HepG2 (cell line): ENCODE measurements around the gene UVSSA. TPM values are rescaled to one million over a fixed set of nuclear protein-coding genes. Genes with fewer than 3 reads are reported as not detected.

Experiments used
- ATAC-seq: fragments of 200-7000 bp; cut with Tn5 transposase; 3 replicates; pipeline ENCODE4 v1.9.1; 2020; ENCODE audit warnings: mild to moderate bottlenecking, moderate library complexity
- BruUV-seq: library from RNA; stranded (reverse); fragments of 400-500 nt; replicated peaks from 2 replicates; lab custom pipeline; 2021; lab: Mats Ljungman, UMichigan
- CTCF ChIA-PET: fragments of 300-600 bp; formaldehyde crosslinking; extraction: SDS; loops from one replicate; lab custom pipeline; 2021; ENCODE audit warnings: low total read pairs, inconsistent platforms, low intra/inter-chr PET ratio; lab: Yijun Ruan, JAX
- POLR2A ChIA-PET: fragments of 350-600 bp; sonication (Branson Sonifier 250); formaldehyde crosslinking; loops from one replicate; lab custom pipeline; 2020; ENCODE audit warnings: antibody characterized with exemption, inconsistent platforms; lab: Yijun Ruan, JAX
- DNase-seq: peaks from one replicate; pipeline ENCODE4 v3.0.0-alpha.2; 2015; ENCODE audit warnings: low spot score
- FAIRE-seq: peaks from 3 replicates; lab custom pipeline; 2011; peaks lifted over from hg19 to GRCh38; lab: Jason Lieb, UNC
- H2AFZ ChIP-seq: one replicate; pipeline ENCODE4 v1.6.1; 2011; ENCODE audit warnings: low read length, inconsistent platforms
- H3K27ac ChIP-seq: fragments of 300-600 bp; 3 replicates; pipeline ENCODE4 v1.8.0; 2011; ENCODE audit warnings: mixed run types, mild to moderate bottlenecking, mixed read lengths, low read length, inconsistent platforms; ENCODE audit not compliant: insufficient read depth; ENCODE audit errors: extremely low read length
- H3K27me3 ChIP-seq, 2 experiments: fragments of 200-600 bp in 1 of 2; 2 replicates in 1 of 2; 3 replicates in 1 of 2; pipeline versions ENCODE4 v1.6.0 to v1.8.0; 2011; ENCODE audit warnings: low read length in 2 of 2, mild to moderate bottlenecking in 2 of 2, moderate library complexity in 2 of 2, inconsistent platforms in 1 of 2; ENCODE audit not compliant: insufficient read depth in 2 of 2, control insufficient read depth in 1 of 2
- H3K36me3 ChIP-seq, 2 experiments: fragments of 200-600 bp in 1 of 2; replicated peaks in 1 of 2; 2 replicates in 1 of 2; 3 replicates in 1 of 2; pipeline versions ENCODE4 v1.5.1 to v1.8.0; 2011; ENCODE audit warnings: low read length in 2 of 2, inconsistent platforms in 1 of 2; ENCODE audit not compliant: insufficient read depth in 2 of 2, control insufficient read depth in 1 of 2
- H3K4me1 ChIP-seq: 2 replicates; pipeline ENCODE4 v1.5.1; 2012; ENCODE audit warnings: low read length, inconsistent platforms; ENCODE audit not compliant: insufficient read depth
- H3K4me2 ChIP-seq: 2 replicates; pipeline ENCODE4 v1.6.0; 2011; ENCODE audit warnings: low read depth, low read length, inconsistent platforms
- H3K4me3 ChIP-seq, 3 experiments: fragments of 200-600 bp in 1 of 3; sonication (generic), shearing (Covaris generic) in 1 of 3; replicated peaks in 1 of 3; 2 replicates each; pipeline ENCODE4 v1.5.1; 2011 to 2016; ENCODE audit warnings: low read length in 3 of 3, inconsistent platforms in 2 of 3, low read depth in 2 of 3, mild to moderate bottlenecking in 2 of 3, control low read depth in 1 of 3, mixed read lengths in 1 of 3; ENCODE audit not compliant: insufficient read depth in 1 of 3
- H3K79me2 ChIP-seq: one replicate; pipeline ENCODE4 v1.6.1; 2011; ENCODE audit warnings: low read length, inconsistent platforms; ENCODE audit not compliant: insufficient read depth
- H3K9ac ChIP-seq: 2 replicates; pipeline ENCODE4 v1.6.0; 2011; ENCODE audit warnings: mild to moderate bottlenecking, low read depth, low read length, inconsistent platforms; ENCODE audit not compliant: insufficient read depth
- H3K9me3 ChIP-seq: 2 replicates; pipeline ENCODE4 v1.5.1; 2012; ENCODE audit warnings: mild to moderate bottlenecking, low read length
- H4K20me1 ChIP-seq: 2 replicates; pipeline ENCODE4 v1.6.0; 2011; ENCODE audit warnings: inconsistent platforms, mild to moderate bottlenecking, low read length, moderate library complexity; ENCODE audit not compliant: insufficient read depth
- FOSL2 ChIP-seq: sonication (generic); formaldehyde crosslinking; IDR thresholded peaks from 2 replicates; pipeline ENCODE4 v1.4.0; 2020; ENCODE audit warnings: missing genetic modification reagents
- HOXA3 ChIP-seq: sonication (generic); formaldehyde crosslinking; IDR thresholded peaks from 2 replicates; pipeline ENCODE4 v1.5.0; 2020; ENCODE audit warnings: missing genetic modification reagents
- HOXD1 ChIP-seq: sonication (generic); formaldehyde crosslinking; IDR thresholded peaks from 2 replicates; pipeline ENCODE4 v1.5.0; 2020; ENCODE audit warnings: missing genetic modification reagents
- JUN ChIP-seq: sonication (generic); formaldehyde crosslinking; IDR thresholded peaks from 2 replicates; pipeline ENCODE4 v1.4.0; 2020; ENCODE audit warnings: mild to moderate bottlenecking, missing genetic modification reagents
- JUNB ChIP-seq: sonication (generic); formaldehyde crosslinking; IDR thresholded peaks from 2 replicates; pipeline ENCODE4 v1.8.0; 2022; ENCODE audit warnings: missing genetic modification reagents, mild to moderate bottlenecking, borderline replicate concordance
- KDM1A ChIP-seq: IDR thresholded peaks from 2 replicates; pipeline ENCODE4 v1.6.1; 2016; ENCODE audit warnings: missing compliant biosample characterization
- PRDM10 ChIP-seq: sonication (generic); formaldehyde crosslinking; IDR thresholded peaks from 2 replicates; pipeline ENCODE4 v1.4.0; 2020; ENCODE audit warnings: low read depth, missing genetic modification reagents
- RARA ChIP-seq: IDR thresholded peaks from 2 replicates; pipeline ENCODE4 v1.6.1; 2016; ENCODE audit warnings: missing genetic modification reagents, missing compliant biosample characterization
- SNAI1 ChIP-seq: sonication (generic); formaldehyde crosslinking; IDR thresholded peaks from 2 replicates; pipeline ENCODE4 v1.5.0; 2020; ENCODE audit warnings: mild to moderate bottlenecking, missing genetic modification reagents, borderline replicate concordance
- TEAD3 ChIP-seq: optimal IDR thresholded peaks from 2 replicates; pipeline ENCODE3; 2016; ENCODE audit warnings: borderline replicate concordance
- ZHX2 ChIP-seq, 2 experiments: sonication (generic) in 1 of 2; formaldehyde crosslinking in 1 of 2; IDR thresholded peaks; 2 replicates each; pipeline versions ENCODE4 v1.6.1 to v1.9.0; 2014 to 2022; ENCODE audit warnings: antibody characterized with exemption in 1 of 2, borderline replicate concordance in 1 of 2, inconsistent platforms in 1 of 2, low read depth in 1 of 2, missing genetic modification reagents in 1 of 2
- ZNF264 ChIP-seq: sonication (generic); formaldehyde crosslinking; IDR thresholded peaks from 2 replicates; pipeline ENCODE4 v1.4.0; 2020; ENCODE audit warnings: missing genetic modification reagents
- ZNF354B ChIP-seq: sonication (generic); formaldehyde crosslinking; IDR thresholded peaks from 2 replicates; pipeline ENCODE4 v1.8.0; 2022; ENCODE audit warnings: mild to moderate bottlenecking, missing genetic modification reagents
- ZNF644 ChIP-seq: IDR thresholded peaks from 2 replicates; pipeline ENCODE4 v1.6.1; 2016; ENCODE audit warnings: low read depth
- ZNF724P ChIP-seq: sonication (generic); formaldehyde crosslinking; IDR thresholded peaks from 2 replicates; pipeline ENCODE4 v1.8.0; 2022; ENCODE audit warnings: missing genetic modification reagents, borderline replicate concordance
- ZNF788 ChIP-seq: sonication (generic); formaldehyde crosslinking; IDR thresholded peaks from 2 replicates; pipeline ENCODE4 v1.5.0; 2020; ENCODE audit warnings: mild to moderate bottlenecking, missing genetic modification reagents, borderline replicate concordance
- WGBS: methylation state at CpG from one replicate; pipeline ENCODE4 v1.1.6; 2017; ENCODE audit warnings: low lambda C conversion rate; 5-methylcytosine and 5-hydroxymethylcytosine counted together
- in situ Hi-C: cut with HindIII; loops from 2 replicates; pipeline ENCODE4 v1.10.0; 2017; ENCODE audit warnings: low pct_unique_long_range_greater_than_20kb; ENCODE audit not compliant: extremely low pct_ligation_motif_present
- intact Hi-C: fragments of 100-400 bp; cut with micrococcal nuclease; formaldehyde crosslinking; loops from one replicate; pipeline ENCODE4 v1.10.0; 2022; ENCODE audit not compliant: unreplicated experiment
- polyA plus RNA-seq, 8 experiments: library from polyadenylated mRNA; depleted of rRNA in 3 of 8; stranded (reverse) in 7 of 8; unstranded in 1 of 8; fragments of >200 nt; fragmentation: Illumina TruSeq in 4 of 8; extraction: Trizol in 4 of 8; gene quantifications; 2 replicates each; pipeline versions ENCODE4 v1.2.1 to v1.2.3, GENCODE V29; 2011 to 2016; ENCODE audit warnings: low read depth in 4 of 8, missing spikeins in 1 of 8, mixed read lengths in 1 of 8; ENCODE audit not compliant: insufficient read depth in 1 of 8
- total RNA-seq, 5 experiments: library from RNA; depleted of rRNA; stranded (reverse); fragments of >200 nt; fragmentation: Illumina TruSeq; extraction: Trizol; gene quantifications; 2 replicates each; pipeline ENCODE4 v1.2.3, GENCODE V29; 2016; ENCODE audit warnings: low read depth in 1 of 5

Gene UVSSA
- total and polyA plus RNA-seq, 2 of the 13 experiments (the other 11 are each of a cell fraction or from before 2014, with no cell fraction given): 4.6 to 8.4 TPM

GRCh38 chr4:1305261-1305711, 41.7 kb upstream of the UVSSA start:
- ChIA-PET POLR2A (no interaction called here), CTCF (no interaction called here)
- intact Hi-C loops: loop anchor here (5.0 kb wide), 1 partner anchor 42 kb away; the partner anchor contains the start of gene UVSSA
- ATAC-seq: peak; percentile 29
- Histone ChIP-seq H3K27me3 (no peaks in the 10 kb centered on the region), H3K27ac (peak overlapping the region; percentile 58), H4K20me1 (peaks cover 15% of the 10 kb centered on the region; the same call in 1 of the 2 replicates), H3K9me3 (no peaks in the 10 kb centered on the region), H3K4me3 (peak overlapping the region in 1 of 3 experiments; percentile 18; a peak in 1 of 6 replicates), H3K4me1 (peaks cover 46% of the 10 kb centered on the region), H2AFZ (no peak overlapping the region), H3K4me2 (peak overlapping the region; percentile 45), H3K36me3 (peaks cover 2 to 14% of the 10 kb centered on the region in 2 experiments; a peak in 4 of 5 replicates), H3K9ac (peak overlapping the region; percentile 28; the same call in 1 of the 2 replicates), H3K79me2 (peaks cover 81% of the 10 kb centered on the region)
- DNase-seq: peak; percentile 84
- FAIRE-seq: no peak
- BruUV-seq: no TSS peak
- 54% methylated on average over 7 of the region's 13 CpGs for WGBS
- in situ Hi-C loops: no loop called here
- TF ChIP-seq SNAI1 (no peak), TEAD3 (CRISPR knock-in tag) (peak; percentile 84), HOXD1 (CRISPR knock-in tag) (no peak), FOSL2 (CRISPR knock-in tag) (peak; percentile 86), ZNF644 (peak; percentile 59; the same call in 1 of the 2 replicates), PRDM10 (CRISPR knock-in tag) (no peak), RARA (CRISPR knock-in tag) (0 out of 2 replicates have a peak, but pooled peaks have one; percentile 15), ZNF788 (no peak), KDM1A (CRISPR knock-in tag) (0 out of 2 replicates have a peak, but pooled peaks have one; percentile 55), ZNF354B (no peak), JUN (CRISPR knock-in tag) (no peak), HOXA3 (CRISPR knock-in tag) (no peak; the same call in 1 of the 2 replicates), ZHX2 (IDR thresholded peaks at IDR 0.05; ENCODE audit: low read depth) (no peak), ZHX2 (CRISPR knock-in tag; IDR thresholded peaks at IDR 0.05; ENCODE audit: borderline replicate concordance) (no peak), ZNF724P (no peak), ZNF264 (CRISPR knock-in tag) (no peak), JUNB (no peak)
